A549 (cell line): ENCODE results near the gene GH2.

ENCODE experiments used
- CHD2 ChIP-seq: fragments of 150-350 bp; IDR thresholded peaks from 2 replicates; pipeline ENCODE4 v1.6.1; 2014; ENCODE audit warnings: low read length; ENCODE audit not compliant: partially characterized antibody
- CTCF ChIP-seq: fragments of >200 bp; sonication (Bioruptor Twin); formaldehyde crosslinking; IDR thresholded peaks from 3 replicates; pipeline ENCODE4 v1.5.1; 2016
- FOXS1 ChIP-seq: fragments of 250-450 bp; sonication (Bioruptor Pico); IDR thresholded peaks from 2 replicates; pipeline ENCODE4 v1.5.0; 2020; ENCODE audit warnings: mild to moderate bottlenecking, moderate library complexity
- SREBF2 ChIP-seq: fragments of 450-650 bp; IDR thresholded peaks from 2 replicates; pipeline ENCODE4 v1.6.1; 2014; ENCODE audit warnings: mild to moderate bottlenecking, moderate library complexity

- no peak for TF ChIP-seq FOXS1 (CRISPR knock-in tag)
- no peak for TF ChIP-seq CHD2
- no peak for TF ChIP-seq CTCF
- no peak for TF ChIP-seq SREBF2
Observed at GRCh38 chr17:63832455-63832854, 49.3 kb downstream of the GH2 start.
